Upper lobe of right lung (tissue), 1 donor: ENCODE measurements around the gene FIG4. TPM values are rescaled to one million over a fixed set of nuclear protein-coding genes. Genes with fewer than 3 reads are reported as not detected.
"Not testable (repeated sequence)": the region's sequence is repeated elsewhere in the genome, so short reads cannot be mapped to it uniquely, and the experiment has no call there.

Source experiments
- ATAC-seq: fragments of 200-7000 bp; cut with Tn5 transposase; one replicate; pipeline ENCODE4 v1.9.1; 2020; ENCODE audit warnings: mild to moderate bottlenecking, moderate library complexity
- DNase-seq: peaks from one replicate; pipeline ENCODE4 v3.0.0-alpha.2; 2020
- H3K27ac ChIP-seq: fragments of 200-600 bp; one replicate; pipeline ENCODE4 v1.8.0; 2022
- H3K27me3 ChIP-seq: fragments of 200-600 bp; one replicate; pipeline ENCODE4 v1.8.0; 2022; ENCODE audit warnings: mild to moderate bottlenecking
- H3K36me3 ChIP-seq: fragments of 200-600 bp; one replicate; pipeline ENCODE4 v1.8.0; 2022
- H3K4me1 ChIP-seq: fragments of 200-600 bp; one replicate; pipeline ENCODE4 v1.8.0; 2022
- H3K4me3 ChIP-seq: fragments of 200-600 bp; one replicate; pipeline ENCODE4 v1.8.0; 2022; ENCODE audit warnings: mild to moderate bottlenecking
- H3K9me3 ChIP-seq: fragments of 200-600 bp; one replicate; pipeline ENCODE4 v1.8.0; 2022
- intact Hi-C: fragments of 100-400 bp; cut with DNase I; formaldehyde crosslinking; loops from one replicate; pipeline ENCODE4 v1.11.0; 2022
- total RNA-seq: library from RNA; stranded (reverse); fragmentation: NEBNext Ultra II Directional; extraction: Animal tissue kit (Norgen Biotek cat#: 25700); gene quantifications from one replicate; pipeline ENCODE4 v1.2.1, GENCODE V29; 2021
- TF ChIP-seq, protein P1 (sequence below): fragments of 200-600 bp; IDR thresholded peaks from one replicate; pipeline ENCODE4 v1.8.0; 2022; ENCODE audit warnings: antibody characterized with exemption
- donor health status: DM: no; HTN: yes; CAD: no; lungs with severe emphysema.

Gene FIG4
- total RNA-seq, 1 donor from 2014 or later = 31.3 TPM

DNA sequence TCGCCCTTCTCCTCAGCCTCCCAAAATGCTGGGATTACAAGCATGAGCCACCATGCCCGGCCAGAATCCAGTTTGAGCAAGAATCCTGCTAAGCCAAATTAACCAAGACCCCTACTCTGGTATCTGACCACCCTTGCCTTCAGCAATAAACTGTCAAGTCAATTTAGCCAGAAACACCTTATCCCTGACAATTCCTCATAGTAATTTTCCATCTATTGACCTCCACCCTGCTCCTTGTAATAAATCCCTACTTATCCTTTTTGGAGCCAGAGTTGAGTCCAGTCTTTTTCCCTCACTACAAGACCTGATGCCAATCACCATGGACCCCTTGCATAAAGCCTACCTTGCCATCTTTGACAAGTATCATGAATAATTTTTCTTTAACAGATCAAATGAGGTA, 173.0 kb downstream of the FIG4 start:
- TF ChIP-seq, protein P1, sequence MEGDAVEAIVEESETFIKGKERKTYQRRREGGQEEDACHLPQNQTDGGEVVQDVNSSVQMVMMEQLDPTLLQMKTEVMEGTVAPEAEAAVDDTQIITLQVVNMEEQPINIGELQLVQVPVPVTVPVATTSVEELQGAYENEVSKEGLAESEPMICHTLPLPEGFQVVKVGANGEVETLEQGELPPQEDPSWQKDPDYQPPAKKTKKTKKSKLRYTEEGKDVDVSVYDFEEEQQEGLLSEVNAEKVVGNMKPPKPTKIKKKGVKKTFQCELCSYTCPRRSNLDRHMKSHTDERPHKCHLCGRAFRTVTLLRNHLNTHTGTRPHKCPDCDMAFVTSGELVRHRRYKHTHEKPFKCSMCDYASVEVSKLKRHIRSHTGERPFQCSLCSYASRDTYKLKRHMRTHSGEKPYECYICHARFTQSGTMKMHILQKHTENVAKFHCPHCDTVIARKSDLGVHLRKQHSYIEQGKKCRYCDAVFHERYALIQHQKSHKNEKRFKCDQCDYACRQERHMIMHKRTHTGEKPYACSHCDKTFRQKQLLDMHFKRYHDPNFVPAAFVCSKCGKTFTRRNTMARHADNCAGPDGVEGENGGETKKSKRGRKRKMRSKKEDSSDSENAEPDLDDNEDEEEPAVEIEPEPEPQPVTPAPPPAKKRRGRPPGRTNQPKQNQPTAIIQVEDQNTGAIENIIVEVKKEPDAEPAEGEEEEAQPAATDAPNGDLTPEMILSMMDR = no peak
- no peak overlapping the region for H3K27ac ChIP-seq
- ATAC-seq = no peak
- intact Hi-C loops = no loop called here
- no peaks in the 10 kb centered on the region for H3K36me3 ChIP-seq
- H3K9me3 ChIP-seq = no peaks in the 10 kb centered on the region
- H3K4me3 ChIP-seq = no peak overlapping the region
- H3K4me1 ChIP-seq = no peaks in the 10 kb centered on the region
- H3K27me3 ChIP-seq = no peaks in the 10 kb centered on the region
- no peak for DNase-seq

DNA sequence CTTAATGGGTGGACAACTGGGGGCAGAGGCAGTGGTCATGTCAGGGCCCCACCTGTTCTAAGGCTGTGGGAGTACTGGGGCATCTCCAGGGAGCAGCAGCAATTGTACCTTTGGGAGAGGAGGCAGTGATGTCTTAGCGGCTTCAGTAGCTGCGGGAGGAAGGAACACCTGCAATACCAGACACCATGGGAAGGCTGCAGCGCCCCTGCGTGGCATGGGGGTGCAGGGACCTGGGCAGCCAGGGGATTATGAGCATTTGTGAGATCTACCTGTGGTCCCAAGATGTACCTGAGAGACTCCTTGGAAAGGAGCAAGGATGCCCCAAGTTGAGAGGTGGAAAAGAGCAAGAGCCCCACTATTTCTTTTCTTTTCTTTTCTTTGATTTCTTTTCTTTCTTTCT, 174.9 kb downstream of the FIG4 start:
- Histone ChIP-seq H3K4me1 (no peaks in the 10 kb centered on the region), H3K36me3 (no peaks in the 10 kb centered on the region), H3K4me3 (no peak overlapping the region), H3K27ac (no peak overlapping the region), H3K9me3 (no peaks in the 10 kb centered on the region), H3K27me3 (no peaks in the 10 kb centered on the region)
- ATAC-seq (no peak), DNase-seq (no peak)
- intact Hi-C loops = no loop called here
- TF ChIP-seq, protein P1 = no peak

DNA sequence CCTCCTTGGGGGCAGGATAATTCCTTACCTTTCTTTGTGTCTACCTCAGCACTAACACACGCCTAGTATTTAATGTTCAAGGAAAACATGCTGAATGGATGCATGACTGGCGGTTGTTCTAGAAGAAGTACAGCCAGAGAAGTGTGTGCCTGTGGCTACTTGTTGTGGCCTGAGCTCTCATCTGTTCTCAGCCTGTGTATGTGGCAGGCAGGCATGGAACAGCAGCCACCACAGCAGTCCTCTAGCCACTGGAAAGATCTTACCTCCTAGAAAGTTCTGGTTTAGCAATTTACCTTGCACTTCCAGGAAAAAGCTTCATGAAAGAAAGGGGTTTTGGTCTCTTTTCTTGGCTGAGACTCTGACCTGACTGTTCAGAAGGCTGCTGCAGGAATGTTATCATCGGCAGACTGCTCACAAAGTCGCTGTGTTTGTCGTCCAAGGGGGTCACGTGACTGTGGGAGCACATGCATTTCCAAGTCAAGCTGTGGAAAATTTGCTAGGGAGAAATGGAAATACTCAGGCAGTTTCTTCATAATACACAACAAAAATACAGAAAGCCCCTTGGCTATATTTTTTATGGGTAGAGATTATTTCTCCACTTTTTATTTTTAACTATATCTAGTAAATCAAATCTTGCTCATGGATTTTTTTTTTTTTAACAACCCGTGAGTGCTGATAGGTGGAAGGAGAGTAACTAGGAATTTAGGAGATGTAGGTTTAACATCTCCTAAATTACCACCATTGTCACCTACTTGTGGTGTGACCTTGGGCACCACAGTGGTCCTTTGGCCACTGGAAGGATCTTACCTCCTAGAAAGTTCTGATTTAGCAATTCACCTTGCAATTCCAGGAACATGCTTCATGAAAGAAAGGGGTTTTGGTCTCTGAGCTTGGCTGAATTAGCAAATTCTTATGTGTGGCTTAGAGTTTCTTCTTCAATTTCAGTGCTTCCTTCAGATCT, 176.2 kb downstream of the FIG4 start:
- H3K27ac ChIP-seq = no peak overlapping the region
- intact Hi-C loops = no loop called here
- peaks cover 1% of the 10 kb centered on the region for H3K4me1 ChIP-seq
- H3K4me3 ChIP-seq = no peak overlapping the region
- DNase-seq (no peak), ATAC-seq (no peak)
- TF ChIP-seq, protein P1 = no peak
- no peaks in the 10 kb centered on the region for H3K36me3 ChIP-seq
- no peaks in the 10 kb centered on the region for H3K9me3 ChIP-seq
- H3K27me3 ChIP-seq = no peaks in the 10 kb centered on the region

DNA sequence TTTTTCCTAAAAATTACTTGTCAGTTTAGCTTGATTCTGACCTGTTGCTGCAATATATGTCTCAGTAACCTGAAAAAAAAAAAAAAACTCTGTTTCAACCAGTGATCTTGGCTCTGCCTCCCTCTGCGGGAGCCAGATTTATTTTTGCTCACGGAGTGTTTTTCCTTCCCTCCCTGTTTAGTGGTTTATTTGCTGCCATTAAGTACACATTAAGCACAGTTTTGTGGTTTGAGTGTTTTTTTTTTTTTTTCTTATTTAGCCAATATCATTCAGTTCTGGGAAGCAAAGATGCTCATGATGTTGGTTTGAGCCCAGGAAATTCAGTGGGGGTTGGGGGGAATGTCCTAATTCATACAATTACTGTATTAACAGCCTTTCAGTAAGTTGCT, 176.9 kb downstream of the FIG4 start:
- H3K9me3 ChIP-seq = no peaks in the 10 kb centered on the region
- no peak overlapping the region for H3K4me3 ChIP-seq
- DNase-seq (no peak), ATAC-seq (no peak)
- TF ChIP-seq, protein P1 = no peak
- H3K36me3 ChIP-seq = no peaks in the 10 kb centered on the region
- no peak overlapping the region for H3K27ac ChIP-seq
- H3K27me3 ChIP-seq = no peaks in the 10 kb centered on the region
- H3K4me1 ChIP-seq = peaks cover 3% of the 10 kb centered on the region
- intact Hi-C loops = no loop called here

DNA sequence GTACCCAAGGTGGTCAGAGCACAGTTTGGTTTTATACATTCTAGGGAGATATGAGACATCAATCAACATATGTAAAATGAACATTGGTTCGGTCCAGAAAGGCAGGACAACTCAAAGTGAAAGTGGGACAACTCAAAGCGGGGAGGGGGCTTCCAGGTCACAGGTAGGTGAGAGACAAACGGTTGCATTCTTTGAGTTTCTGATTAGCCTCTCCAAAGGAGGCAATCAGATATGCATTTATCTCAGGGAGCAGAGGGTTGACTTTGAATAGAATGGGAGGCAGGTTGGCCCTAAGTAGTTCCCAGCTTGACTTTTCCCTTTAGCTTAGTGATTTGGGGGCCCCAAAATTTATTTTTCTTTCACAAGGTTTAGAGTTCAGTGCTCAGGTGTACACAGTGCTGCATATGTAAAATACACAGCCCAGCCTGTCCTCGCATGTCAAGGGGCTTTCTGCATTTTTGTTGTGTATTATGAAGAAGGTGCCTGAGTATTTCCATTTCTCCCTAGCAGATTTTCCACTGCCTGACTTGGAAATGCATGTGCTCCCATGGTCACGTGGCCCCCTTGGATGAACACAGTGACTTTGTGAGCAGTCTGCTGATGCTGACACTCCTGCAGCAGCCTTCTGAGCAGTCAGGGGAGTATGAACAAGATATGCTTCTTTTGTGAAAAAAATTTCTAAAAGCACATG, 178.4 kb downstream of the FIG4 start:
- intact Hi-C loops, H3K27ac ChIP-seq, DNase-seq, H3K4me1 ChIP-seq, H3K27me3 ChIP-seq, H3K9me3 ChIP-seq, H3K4me3 ChIP-seq, H3K36me3 ChIP-seq, ATAC-seq: not testable (repeated sequence)

DNA sequence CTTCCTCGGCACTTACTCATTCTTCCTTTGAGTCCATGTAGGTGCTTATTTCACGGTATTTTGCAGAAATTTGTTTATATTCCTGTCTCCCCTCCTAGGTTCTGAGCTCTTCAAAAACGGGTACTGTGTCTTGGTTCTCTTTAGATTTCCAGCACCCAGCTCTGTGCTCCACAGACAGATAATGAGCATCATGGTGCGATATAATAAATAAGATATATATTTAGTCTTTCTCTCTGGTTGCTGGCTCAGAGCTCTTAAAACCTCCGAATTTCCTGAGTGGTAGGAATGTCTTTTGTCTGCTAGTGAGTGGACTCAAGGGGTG, 179.0 kb downstream of the FIG4 start:
- no peaks in the 10 kb centered on the region for H3K36me3 ChIP-seq
- no peak overlapping the region for H3K27ac ChIP-seq
- intact Hi-C loops = no loop called here
- TF ChIP-seq, protein P1 = no peak
- H3K4me3 ChIP-seq = no peak overlapping the region
- no peaks in the 10 kb centered on the region for H3K9me3 ChIP-seq
- H3K27me3 ChIP-seq = no peaks in the 10 kb centered on the region
- H3K4me1 ChIP-seq = peaks cover 3% of the 10 kb centered on the region
- DNase-seq = no peak
- ATAC-seq = no peak
